Pancreas (tissue), 10 donors: ENCODE measurements around the gene SMCHD1. TPM values are rescaled to one million over a fixed set of nuclear protein-coding genes. Genes with fewer than 3 reads are reported as not detected.
A peak's percentile ranks its signal among the peaks of the same experiment; 100 is the strongest.

ENCODE experiments used
- ATAC-seq, 4 donors: fragments of 200-7000 bp; cut with Tn5 transposase; one replicate each; pipeline versions ENCODE4 v1.8.0 to v1.9.1; 2020; ENCODE audit warnings: mild to moderate bottlenecking in 4 of 4, moderate library complexity in 4 of 4
- DNase-seq, 6 donors: peaks; one replicate each; pipeline ENCODE4 v3.0.0-alpha.2; 2020
- FAIRE-seq: peaks from 2 replicates; lab custom pipeline; 2012; peaks lifted over from hg19 to GRCh38; lab: Jason Lieb, UNC
- H3K27ac ChIP-seq, 4 donors: fragments of 200-600 bp; sonication (generic); 1 replicate in 3 of 4; 2 replicates in 1 of 4; pipeline versions ENCODE4 v1.5.0 to v1.8.0; 2020
- H3K27me3 ChIP-seq, 4 donors: fragments of 200-600 bp; one replicate each; pipeline ENCODE4 v1.8.0; 2021
- H3K36me3 ChIP-seq, 3 donors: fragments of 200-600 bp; sonication (generic) in 1 of 3; one replicate each; pipeline versions ENCODE4 v1.5.0 to v1.8.0; 2020 to 2021
- H3K4me1 ChIP-seq, 3 donors: fragments of 200-600 bp; one replicate each; pipeline ENCODE4 v1.8.0; 2021
- H3K4me3 ChIP-seq, 4 donors: fragments of 200-600 bp; sonication (generic) in 2 of 4; one replicate each; pipeline versions ENCODE4 v1.5.0 to v1.8.0; 2020 to 2021
- H3K9me3 ChIP-seq, 4 donors: fragments of 200-600 bp; one replicate each; pipeline ENCODE4 v1.8.0; 2021
- WGBS, 2 donors: extraction: QIAGEN DNeasy Blood & Tissue Kit; methylation state at CpG; one replicate each; pipeline ENCODE4 v1.1.7; 2013; 5-methylcytosine and 5-hydroxymethylcytosine counted together
- intact Hi-C, 3 donors: fragments of 100-400 bp; cut with DNase I; formaldehyde crosslinking; loops; one replicate each; pipeline versions ENCODE4 v1.11.1 to v1.14.2; 2022
- polyA plus RNA-seq, 2 donors: library from polyadenylated mRNA; stranded (reverse); fragments of 200-250 nt; gene quantifications; one replicate each; pipeline ENCODE4 v1.2.3, GENCODE V29; 2013
- total RNA-seq, 6 donors: library from RNA; stranded (reverse); fragmentation: NEBNext Ultra II Directional in 4 of 6; extraction: Animal tissue kit (Norgen Biotek cat#: 25700) in 4 of 6; gene quantifications; one replicate each; pipeline versions ENCODE4 v1.2.1 to v1.2.4, GENCODE V29; 2021 to 2023
- TF ChIP-seq, protein P1 (sequence below), 4 donors: fragments of 200-600 bp; sonication (generic) in 3 of 4; IDR thresholded peaks; one replicate each; pipeline versions ENCODE4 v1.5.0 to v1.8.0; 2021; ENCODE audit warnings: antibody characterized with exemption in 4 of 4
- donor health status: healthy with polysubstance abuse.
- donor health status: DM: no; HTN: no; CAD: no; lungs with moderate emphysema.
- donor health status: DM: no; HTN: no; CAD: no.
- donor health status: control.
- donor health status: control.
- donor health status: Bipolar disorder and iron deficiency.
- donor health status: DM: yes; HTN: yes; CAD: no.
- donor health status: DM: no; HTN: no; CAD: no.
- donor health status: DM: no; HTN: no; CAD: no.
- donor health status: DM: yes; HTN: yes; CAD: no.

The SMCHD1 gene
- total and polyA plus RNA-seq, 8 donors = 6.6 to 32.7 (median 25.2) TPM

GRCh38 chr18:2792395-2792794, 136.9 kb downstream of the SMCHD1 start:
- Histone ChIP-seq H3K36me3 (peaks cover 0 to 35% (median 6%) of the 10 kb centered on the region in 3 donors), H3K27me3 (no peaks in the 10 kb centered on the region), H3K27ac (no peak overlapping the region), H3K4me3 (no peak overlapping the region), H3K4me1 (no peaks in the 10 kb centered on the region), H3K9me3 (no peaks in the 10 kb centered on the region)
- DNase-seq (no peak), ATAC-seq (no peak), FAIRE-seq (no peak)
- intact Hi-C loops = no loop called here
- 95 to 97% methylated on average over 2 of the region's 2 CpGs for WGBS, 2 donors
- TF ChIP-seq, protein P1, sequence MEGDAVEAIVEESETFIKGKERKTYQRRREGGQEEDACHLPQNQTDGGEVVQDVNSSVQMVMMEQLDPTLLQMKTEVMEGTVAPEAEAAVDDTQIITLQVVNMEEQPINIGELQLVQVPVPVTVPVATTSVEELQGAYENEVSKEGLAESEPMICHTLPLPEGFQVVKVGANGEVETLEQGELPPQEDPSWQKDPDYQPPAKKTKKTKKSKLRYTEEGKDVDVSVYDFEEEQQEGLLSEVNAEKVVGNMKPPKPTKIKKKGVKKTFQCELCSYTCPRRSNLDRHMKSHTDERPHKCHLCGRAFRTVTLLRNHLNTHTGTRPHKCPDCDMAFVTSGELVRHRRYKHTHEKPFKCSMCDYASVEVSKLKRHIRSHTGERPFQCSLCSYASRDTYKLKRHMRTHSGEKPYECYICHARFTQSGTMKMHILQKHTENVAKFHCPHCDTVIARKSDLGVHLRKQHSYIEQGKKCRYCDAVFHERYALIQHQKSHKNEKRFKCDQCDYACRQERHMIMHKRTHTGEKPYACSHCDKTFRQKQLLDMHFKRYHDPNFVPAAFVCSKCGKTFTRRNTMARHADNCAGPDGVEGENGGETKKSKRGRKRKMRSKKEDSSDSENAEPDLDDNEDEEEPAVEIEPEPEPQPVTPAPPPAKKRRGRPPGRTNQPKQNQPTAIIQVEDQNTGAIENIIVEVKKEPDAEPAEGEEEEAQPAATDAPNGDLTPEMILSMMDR (IDR thresholded peaks at IDR 0.05) = no peak

GRCh38 chr18:2794159-2794558, 138.6 kb downstream of the SMCHD1 start:
- Histone ChIP-seq H3K36me3 (peaks cover 0 to 27% (median 6%) of the 10 kb centered on the region in 3 donors), H3K4me3 (no peak overlapping the region), H3K27ac (no peak overlapping the region), H3K27me3 (no peaks in the 10 kb centered on the region), H3K9me3 (no peaks in the 10 kb centered on the region), H3K4me1 (peaks cover 0 to 3% (median 2%) of the 10 kb centered on the region in 3 donors)
- no peak for ATAC-seq
- FAIRE-seq = no peak
- no peak for DNase-seq
- WGBS, 2 donors = 90 to 99% methylated on average over 9 of the region's 9 CpGs
- TF ChIP-seq, protein P1 (IDR thresholded peaks at IDR 0.05) = no peak
- intact Hi-C loops = no loop called here

DNA sequence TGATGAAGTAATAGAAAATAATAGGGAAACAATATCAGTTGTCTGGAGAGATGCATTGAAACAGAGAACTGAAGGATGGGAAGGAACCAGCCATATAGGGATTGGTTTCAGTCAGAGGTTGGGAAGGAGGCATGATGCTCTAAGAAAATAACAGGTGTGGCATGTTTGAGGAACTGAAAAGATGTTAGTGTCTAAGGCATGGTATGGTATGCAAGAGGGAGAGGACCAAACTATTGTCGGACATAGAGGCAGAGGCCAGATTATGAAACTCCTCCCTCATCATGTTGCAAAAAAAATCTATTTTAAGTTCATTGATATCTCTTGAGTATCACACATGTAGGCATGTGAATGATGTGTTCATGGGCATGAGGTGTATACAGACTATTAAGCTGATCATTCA, 142.4 kb downstream of the SMCHD1 start:
- DNase-seq (no peak), ATAC-seq (no peak), FAIRE-seq (no peak)
- 89 to 98% methylated on average over 1 of the region's 1 CpG for WGBS, 2 donors
- H3K27me3 ChIP-seq = no peaks in the 10 kb centered on the region
- intact Hi-C loops = no loop called here
- no peak overlapping the region for H3K27ac ChIP-seq
- no peak overlapping the region for H3K4me3 ChIP-seq
- H3K9me3 ChIP-seq = no peaks in the 10 kb centered on the region
- peaks cover 0 to 5% (median 3%) of the 10 kb centered on the region in 3 donors for H3K4me1 ChIP-seq
- TF ChIP-seq, protein P1 (IDR thresholded peaks at IDR 0.05) = no peak
- peaks cover 0 to 19% (median 6%) of the 10 kb centered on the region in 3 donors for H3K36me3 ChIP-seq

DNA sequence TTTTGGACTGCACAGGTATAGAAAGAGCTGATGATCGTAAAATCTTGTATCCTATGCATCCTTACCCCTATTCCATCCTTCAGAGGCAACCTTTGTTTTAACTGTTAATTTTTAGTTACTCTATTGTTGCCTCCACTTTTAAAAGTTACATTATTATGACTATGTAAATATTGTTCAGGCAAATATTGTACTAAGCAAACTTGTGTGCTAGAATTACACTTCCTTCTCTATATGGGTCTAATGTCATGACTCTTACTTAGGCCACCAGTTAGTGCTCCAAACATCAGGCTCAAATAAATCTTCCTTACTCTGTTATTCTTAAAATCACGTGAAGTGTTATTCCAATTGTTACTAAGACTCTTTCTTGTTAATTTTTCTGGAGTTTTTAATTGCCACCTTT, 143.8 kb downstream of the SMCHD1 start:
- peak in 1 of 4 donors; percentile 37 for ATAC-seq
- TF ChIP-seq, protein P1 (IDR thresholded peaks at IDR 0.05) = no peak
- H3K4me3 ChIP-seq = no peak overlapping the region
- peaks cover 0 to 5% (median 3%) of the 10 kb centered on the region in 3 donors for H3K4me1 ChIP-seq
- no peak for DNase-seq
- FAIRE-seq = no peak
- no peak overlapping the region for H3K27ac ChIP-seq
- whole genome bisulfite sequencing, 2 donors = 95 to 96% methylated on average over 2 of the region's 2 CpGs
- no peaks in the 10 kb centered on the region for H3K27me3 ChIP-seq
- intact Hi-C loops = no loop called here
- peaks cover 0 to 19% (median 6%) of the 10 kb centered on the region in 3 donors for H3K36me3 ChIP-seq
- H3K9me3 ChIP-seq = no peaks in the 10 kb centered on the region
